ENCODE results near the gene MRPL53. TPM values are rescaled to one million over a fixed set of nuclear protein-coding genes. Genes with fewer than 3 reads are reported as not detected.
A peak's percentile ranks its signal among the peaks of the same experiment; 100 is the strongest.

The MRPL53 gene
- total RNA-seq, 3 donors from 2014 or later: 17.9 to 49.0 (median 48.2) TPM

DNA sequence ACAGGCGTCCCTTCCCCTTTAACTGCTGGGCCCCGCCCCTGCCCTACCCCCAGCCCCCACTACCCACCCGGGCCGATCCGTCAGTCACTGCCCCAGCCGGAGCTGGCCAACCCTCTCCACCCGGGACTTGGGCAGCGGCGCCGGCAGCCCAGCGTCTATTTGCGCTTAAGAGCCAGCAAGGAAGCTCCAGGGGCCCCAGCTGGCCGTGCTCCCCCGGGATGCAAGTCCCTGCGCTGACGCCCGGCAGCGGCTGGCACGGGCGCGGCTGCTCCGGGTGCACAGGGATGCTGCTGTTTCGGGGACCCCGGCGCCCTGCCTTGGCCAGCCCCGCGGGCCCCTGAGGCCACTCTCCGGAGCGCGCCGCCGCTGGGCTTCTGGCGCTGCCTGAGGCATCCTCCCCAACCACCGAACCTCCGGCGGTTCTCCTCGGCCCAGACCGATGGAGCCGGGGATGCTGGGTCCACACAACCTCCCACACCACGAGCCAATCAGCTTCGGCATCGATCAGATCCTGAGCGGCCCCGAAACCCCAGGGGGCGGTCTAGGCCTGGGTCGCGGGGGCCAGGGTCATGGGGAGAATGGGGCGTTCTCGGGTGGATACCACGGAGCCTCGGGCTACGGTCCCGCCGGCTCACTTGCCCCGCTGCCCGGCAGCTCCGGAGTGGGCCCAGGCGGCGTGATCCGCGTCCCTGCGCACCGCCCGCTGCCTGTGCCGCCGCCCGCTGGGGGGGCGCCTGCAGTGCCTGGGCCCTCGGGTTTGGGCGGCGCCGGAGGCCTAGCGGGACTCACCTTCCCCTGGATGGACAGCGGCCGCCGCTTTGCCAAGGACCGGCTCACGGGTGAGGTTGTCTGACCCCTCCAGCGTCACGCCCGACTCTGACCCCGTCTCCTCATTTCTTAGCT, 42.1 kb upstream of the MRPL53 start, which contains the start of gene TLX2:
Gene TLX2 (plus strand): TSS at position 83 of the 903 bp plus-strand sequence. CDS start 357 bp downstream, at position 440.
- intact Hi-C loops (cut with DNase I; ENCODE audit: low total_unique reads): no loop called here
- no peaks in the 10 kb centered on the region for H3K36me3 ChIP-seq
- DNase-seq (ENCODE audit: low spot score in 2 of 2): no peak
- no peak within 1 kb of the TSS for H3K27ac ChIP-seq
- H3K9me3 ChIP-seq: no peaks in the 10 kb centered on the region
- H3K4me1 ChIP-seq: no peaks in the 10 kb centered on the region
- no peak for TF ChIP-seq POLR2AphosphoS5 (IDR thresholded peaks at IDR 0.05)
- TF ChIP-seq, protein P1, sequence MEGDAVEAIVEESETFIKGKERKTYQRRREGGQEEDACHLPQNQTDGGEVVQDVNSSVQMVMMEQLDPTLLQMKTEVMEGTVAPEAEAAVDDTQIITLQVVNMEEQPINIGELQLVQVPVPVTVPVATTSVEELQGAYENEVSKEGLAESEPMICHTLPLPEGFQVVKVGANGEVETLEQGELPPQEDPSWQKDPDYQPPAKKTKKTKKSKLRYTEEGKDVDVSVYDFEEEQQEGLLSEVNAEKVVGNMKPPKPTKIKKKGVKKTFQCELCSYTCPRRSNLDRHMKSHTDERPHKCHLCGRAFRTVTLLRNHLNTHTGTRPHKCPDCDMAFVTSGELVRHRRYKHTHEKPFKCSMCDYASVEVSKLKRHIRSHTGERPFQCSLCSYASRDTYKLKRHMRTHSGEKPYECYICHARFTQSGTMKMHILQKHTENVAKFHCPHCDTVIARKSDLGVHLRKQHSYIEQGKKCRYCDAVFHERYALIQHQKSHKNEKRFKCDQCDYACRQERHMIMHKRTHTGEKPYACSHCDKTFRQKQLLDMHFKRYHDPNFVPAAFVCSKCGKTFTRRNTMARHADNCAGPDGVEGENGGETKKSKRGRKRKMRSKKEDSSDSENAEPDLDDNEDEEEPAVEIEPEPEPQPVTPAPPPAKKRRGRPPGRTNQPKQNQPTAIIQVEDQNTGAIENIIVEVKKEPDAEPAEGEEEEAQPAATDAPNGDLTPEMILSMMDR (IDR thresholded peaks at IDR 0.05): no peak
- TF ChIP-seq POLR2A (IDR thresholded peaks at IDR 0.05): no peak
- peak within 1 kb of the TSS in 1 of 3 donors; percentile 68 for H3K4me3 ChIP-seq
- peaks cover 17 to 78% of the 10 kb centered on the region in 2 donors for H3K27me3 ChIP-seq

DNA sequence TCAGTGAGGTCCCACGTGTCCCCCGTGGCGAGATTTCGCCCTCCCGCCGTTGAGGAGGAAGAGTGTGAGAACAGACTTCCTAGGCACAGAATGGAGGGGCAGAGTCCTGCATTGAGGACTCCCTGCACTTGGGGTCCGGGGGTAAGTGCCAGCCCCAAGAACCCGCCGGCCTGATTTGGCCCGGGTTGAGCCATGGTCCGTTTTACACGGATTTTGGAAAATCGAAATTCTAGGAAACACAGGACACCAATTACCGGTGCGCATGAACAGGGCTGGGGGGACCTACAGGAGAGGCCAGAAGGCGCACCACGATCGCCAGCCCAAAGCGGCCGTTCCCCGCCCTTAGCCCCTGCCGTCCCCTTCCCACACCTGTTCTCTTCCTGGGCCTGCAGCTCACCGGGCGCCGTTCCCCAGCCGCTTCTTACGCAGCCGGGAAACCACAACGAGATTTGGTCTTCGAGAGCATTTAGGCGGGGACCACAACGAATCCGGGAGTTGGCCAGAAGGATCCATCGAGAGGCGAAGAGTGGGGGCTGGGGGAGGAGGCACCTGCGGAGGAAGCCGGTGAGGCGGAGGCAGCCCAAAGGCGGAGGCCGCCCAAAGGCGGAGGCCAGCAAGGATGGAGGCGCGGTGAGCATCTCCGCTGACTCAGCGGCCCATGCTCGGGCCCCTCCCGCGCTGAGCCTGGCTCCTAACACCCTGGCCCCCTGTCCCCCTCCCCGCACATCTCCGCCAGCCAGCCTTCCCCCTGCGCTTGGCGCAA, 41.3 kb upstream of the MRPL53 start:
- H3K27me3 ChIP-seq: peaks cover 17 to 69% of the 10 kb centered on the region in 2 donors
- no peaks in the 10 kb centered on the region for H3K4me1 ChIP-seq
- intact Hi-C loops (cut with DNase I; ENCODE audit: low total_unique reads): no loop called here
- H3K9me3 ChIP-seq: no peaks in the 10 kb centered on the region
- no peak for DNase-seq (ENCODE audit: low spot score in 2 of 2)
- TF ChIP-seq POLR2AphosphoS5 (IDR thresholded peaks at IDR 0.05): peak; percentile 29 to 61 (median 52)
- TF ChIP-seq, protein P1 (IDR thresholded peaks at IDR 0.05): no peak
- no peak overlapping the region for H3K27ac ChIP-seq
- H3K36me3 ChIP-seq: no peaks in the 10 kb centered on the region
- H3K4me3 ChIP-seq: peak overlapping the region in 1 of 3 donors; percentile 68

DNA sequence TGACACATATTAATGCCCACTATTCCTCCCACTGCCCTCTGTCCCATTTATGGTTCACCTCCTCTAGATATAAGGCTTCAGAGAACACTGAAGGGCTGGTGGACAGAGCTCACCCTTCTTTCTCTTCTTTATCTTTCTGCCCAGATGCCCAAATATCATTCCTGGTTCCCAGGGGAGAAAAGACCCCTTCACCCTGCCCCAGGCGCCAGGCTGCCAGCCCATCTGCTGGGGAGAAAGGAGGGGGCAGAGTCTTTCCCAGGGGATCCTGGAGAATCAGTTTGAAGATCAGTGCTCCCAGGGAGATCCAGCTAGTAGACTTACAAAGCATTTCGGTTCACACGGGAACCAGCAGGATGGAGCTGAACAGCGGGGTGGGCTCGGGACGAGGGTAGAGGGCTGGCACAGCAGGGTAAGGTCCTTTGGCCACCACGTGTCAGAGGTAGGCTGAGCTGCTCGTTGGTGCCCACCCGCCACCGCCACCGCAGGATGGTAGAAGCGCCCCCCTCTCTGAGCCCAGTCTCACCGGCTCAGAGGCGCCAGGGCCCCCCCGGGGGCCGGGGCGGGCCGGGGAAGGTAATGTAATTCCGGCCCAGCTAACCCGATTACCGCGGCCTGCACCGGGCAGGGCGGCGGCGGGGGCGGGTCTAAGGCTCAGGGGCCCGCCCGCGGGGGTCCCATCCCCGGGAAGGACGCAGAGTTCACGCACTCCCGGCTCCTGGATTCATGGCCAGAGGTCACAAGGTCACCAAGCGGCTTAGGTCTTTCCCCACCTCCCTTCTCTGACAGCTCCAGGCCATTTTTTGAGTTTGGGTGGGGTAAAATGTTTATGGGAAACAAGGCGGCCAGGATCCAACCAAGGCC, 40.5 kb upstream of the MRPL53 start:
- intact Hi-C loops (cut with DNase I; ENCODE audit: low total_unique reads): no loop called here

DNA sequence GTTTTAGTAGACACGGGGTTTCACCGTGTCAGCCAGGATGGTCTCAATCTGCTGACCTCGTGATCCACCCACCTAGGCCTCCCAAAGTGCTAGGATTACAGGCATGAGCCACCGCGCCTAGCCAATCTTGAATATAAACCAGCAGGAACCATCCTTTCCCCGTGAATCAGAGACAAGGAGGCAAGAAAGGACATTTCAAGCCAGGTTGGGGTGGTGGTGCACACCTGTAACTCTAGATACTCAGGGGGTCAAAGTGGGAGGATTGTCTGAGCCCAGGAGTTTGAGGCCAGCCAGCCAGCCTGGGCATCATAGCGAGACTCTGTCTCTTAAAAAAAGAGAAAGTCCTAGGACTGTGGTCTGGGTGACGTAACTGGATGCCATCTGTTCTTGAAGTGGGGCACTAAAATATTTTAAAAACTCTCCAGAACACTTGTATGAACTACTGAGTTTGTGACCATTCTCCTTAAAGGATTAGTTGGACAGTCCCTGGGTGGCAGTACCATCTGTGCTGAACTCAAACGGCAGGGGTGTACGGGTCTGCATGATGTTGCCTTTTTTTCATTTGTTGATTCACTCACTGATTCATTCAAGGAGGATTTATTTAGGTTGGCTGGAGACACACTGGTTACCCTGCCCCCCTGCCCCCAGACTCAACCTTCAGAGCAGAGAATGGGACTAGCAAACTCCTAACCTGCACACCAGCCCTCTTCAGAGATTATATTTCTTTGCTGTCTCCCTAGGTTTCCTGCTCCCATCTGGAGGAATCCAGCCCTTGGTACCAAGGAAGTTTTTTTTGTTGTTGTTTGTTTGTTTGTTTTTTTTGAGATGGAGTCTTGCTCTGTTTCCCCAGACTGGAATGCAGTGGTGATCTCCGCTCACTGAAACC, 38.9 kb upstream of the MRPL53 start:
- intact Hi-C loops (cut with DNase I; ENCODE audit: low total_unique reads): no loop called here
- H3K4me1 ChIP-seq: peaks cover 0 to 6% of the 10 kb centered on the region in 2 donors
- TF ChIP-seq POLR2AphosphoS5 (IDR thresholded peaks at IDR 0.05) (no peak), POLR2A (IDR thresholded peaks at IDR 0.05) (no peak)
- TF ChIP-seq, protein P1 (IDR thresholded peaks at IDR 0.05): no peak
- H3K27ac ChIP-seq: no peak overlapping the region
- H3K36me3 ChIP-seq: no peaks in the 10 kb centered on the region
- H3K9me3 ChIP-seq: no peaks in the 10 kb centered on the region
- H3K27me3 ChIP-seq: peaks cover 15 to 45% of the 10 kb centered on the region in 2 donors
- no peak for DNase-seq (ENCODE audit: low spot score in 2 of 2)
- no peak overlapping the region for H3K4me3 ChIP-seq

More for the DNA sequence above, 40.5 kb upstream of the MRPL53 start:
- H3K36me3 ChIP-seq: no peaks in the 10 kb centered on the region
- no peak for DNase-seq (ENCODE audit: low spot score in 2 of 2)
- no peaks in the 10 kb centered on the region for H3K9me3 ChIP-seq
- no peaks in the 10 kb centered on the region for H3K4me1 ChIP-seq
- peaks cover 17 to 61% of the 10 kb centered on the region in 2 donors for H3K27me3 ChIP-seq
- TF ChIP-seq, protein P1 (IDR thresholded peaks at IDR 0.05): no peak
- TF ChIP-seq POLR2A (IDR thresholded peaks at IDR 0.05) (no peak), POLR2AphosphoS5 (IDR thresholded peaks at IDR 0.05) (no peak)
- H3K27ac ChIP-seq: no peak overlapping the region
- no peak overlapping the region for H3K4me3 ChIP-seq
